Measurements from ENCODE around the gene SASH1.

The SASH1 gene

GRCh38 chr6:148416330-148416965 lies 73.8 kb downstream of the SASH1 start:
- H3K79me2 ChIP-seq (ENCODE audit: insufficient read depth, low read length), result no peaks in the 10 kb centered on the region
- no peak overlapping the region for H2AFZ ChIP-seq (ENCODE audit: low read length)
- no peak overlapping the region for H3K27ac ChIP-seq (ENCODE audit: low read depth, low read length, poor library complexity, severe bottlenecking)
- H3K9ac ChIP-seq (ENCODE audit: low read length), result no peak overlapping the region
- H3K4me3 ChIP-seq (ENCODE audit: low read depth, low read length, poor library complexity, severe bottlenecking), result no peak overlapping the region
- H3F3A ChIP-seq (ENCODE audit: insufficient read depth, low read length), result no peaks in the 10 kb centered on the region
- no peak overlapping the region for H3K4me2 ChIP-seq (ENCODE audit: low read length)
- no peaks in the 10 kb centered on the region for H3K36me3 ChIP-seq (ENCODE audit: insufficient read depth, low read length)
- no peaks in the 10 kb centered on the region for H3K27me3 ChIP-seq (ENCODE audit: insufficient read depth, low read length)
- TF ChIP-seq EZH2 (IDR thresholded peaks at IDR 0.05; ENCODE audit: borderline replicate concordance, low read length) (no peak), CTCF (IDR thresholded peaks at IDR 0.05; ENCODE audit: low read length) (no peak)
- H3K9me2 ChIP-seq (ENCODE audit: low read depth, low read length), result no peaks in the 10 kb centered on the region
- H3K4me1 ChIP-seq (ENCODE audit: insufficient read depth, low read length, severe bottlenecking), result no peaks in the 10 kb centered on the region
- no peaks in the 10 kb centered on the region for H4K20me1 ChIP-seq (ENCODE audit: insufficient read depth, low read length)
- H3K9me3 ChIP-seq (ENCODE audit: low read length), result no peaks in the 10 kb centered on the region

- H3K9ac ChIP-seq (ENCODE audit: low read length), result no peak overlapping the region
- TF ChIP-seq CTCF (IDR thresholded peaks at IDR 0.05; ENCODE audit: low read length) (no peak), EZH2 (IDR thresholded peaks at IDR 0.05; ENCODE audit: borderline replicate concordance, low read length) (no peak)
- no peaks in the 10 kb centered on the region for H3K36me3 ChIP-seq (ENCODE audit: insufficient read depth, low read length)
- no peaks in the 10 kb centered on the region for H3K79me2 ChIP-seq (ENCODE audit: insufficient read depth, low read length)
- no peak overlapping the region for H3K27ac ChIP-seq (ENCODE audit: low read depth, low read length, poor library complexity, severe bottlenecking)
- H3K9me2 ChIP-seq (ENCODE audit: low read depth, low read length), result no peaks in the 10 kb centered on the region
- H3K27me3 ChIP-seq (ENCODE audit: insufficient read depth, low read length), result no peaks in the 10 kb centered on the region
- no peak overlapping the region for H2AFZ ChIP-seq (ENCODE audit: low read length)
- H3K4me2 ChIP-seq (ENCODE audit: low read length), result no peak overlapping the region
- no peaks in the 10 kb centered on the region for H4K20me1 ChIP-seq (ENCODE audit: insufficient read depth, low read length)
- H3K9me3 ChIP-seq (ENCODE audit: low read length), result no peaks in the 10 kb centered on the region
- H3K4me3 ChIP-seq (ENCODE audit: low read depth, low read length, poor library complexity, severe bottlenecking), result no peak overlapping the region
- H3F3A ChIP-seq (ENCODE audit: insufficient read depth, low read length), result no peaks in the 10 kb centered on the region
- no peaks in the 10 kb centered on the region for H3K4me1 ChIP-seq (ENCODE audit: insufficient read depth, low read length, severe bottlenecking)
Observed at GRCh38 chr6:148417045-148417444, 74.4 kb downstream of the SASH1 start.

- H3K79me2 ChIP-seq (ENCODE audit: insufficient read depth, low read length), result no peaks in the 10 kb centered on the region
- H3K36me3 ChIP-seq (ENCODE audit: insufficient read depth, low read length), result no peaks in the 10 kb centered on the region
- no peaks in the 10 kb centered on the region for H3K27me3 ChIP-seq (ENCODE audit: insufficient read depth, low read length)
- H4K20me1 ChIP-seq (ENCODE audit: insufficient read depth, low read length), result no peaks in the 10 kb centered on the region
- no peak for TF ChIP-seq CTCF (IDR thresholded peaks at IDR 0.05; ENCODE audit: low read length)
- TF ChIP-seq EZH2 (IDR thresholded peaks at IDR 0.05; ENCODE audit: borderline replicate concordance, low read length), result no peak
- no peaks in the 10 kb centered on the region for H3K9me3 ChIP-seq (ENCODE audit: low read length)
- no peak overlapping the region for H3K4me2 ChIP-seq (ENCODE audit: low read length)
- no peak overlapping the region for H2AFZ ChIP-seq (ENCODE audit: low read length)
- no peak overlapping the region for H3K27ac ChIP-seq (ENCODE audit: low read depth, low read length, poor library complexity, severe bottlenecking)
- H3K9ac ChIP-seq (ENCODE audit: low read length), result no peak overlapping the region
- no peak overlapping the region for H3K4me3 ChIP-seq (ENCODE audit: low read depth, low read length, poor library complexity, severe bottlenecking)
- H3K4me1 ChIP-seq (ENCODE audit: insufficient read depth, low read length, severe bottlenecking), result no peaks in the 10 kb centered on the region
- H3K9me2 ChIP-seq (ENCODE audit: low read depth, low read length), result no peaks in the 10 kb centered on the region
- H3F3A ChIP-seq (ENCODE audit: insufficient read depth, low read length), result no peaks in the 10 kb centered on the region
Observed at GRCh38 chr6:148419430-148419829, 76.8 kb downstream of the SASH1 start.
